Skin of body (tissue), 2 donors: ENCODE measurements around the gene RNF38. TPM values are rescaled to one million over a fixed set of nuclear protein-coding genes. Genes with fewer than 3 reads are reported as not detected.
"Not testable (repeated sequence)": the region's sequence is repeated elsewhere in the genome, so short reads cannot be mapped to it uniquely, and the experiment has no call there.

Experiments used
- DNase-seq: peaks from one replicate; lab custom pipeline; 2025; lab: John Stamatoyannopoulos, UW
- total RNA-seq: library from RNA; depleted of rRNA; stranded (reverse); fragments of >200 nt; gene quantifications from one replicate; pipeline ENCODE4 v1.2.3, GENCODE V29; 2014

The RNF38 gene
- total RNA-seq, 1 donor from 2014 or later = 16.1 TPM

GRCh38 chr9:36297798-36298197, 102.3 kb downstream of the RNF38 start:
- DNase-seq = no peak

- not testable (repeated sequence) for DNase-seq
Observed at GRCh38 chr9:36294996-36295395, 105.1 kb downstream of the RNF38 start.

- DNase-seq = no peak
Observed at GRCh38 chr9:36293918-36294317, 106.2 kb downstream of the RNF38 start.

GRCh38 chr9:36293171-36293570, 106.9 kb downstream of the RNF38 start:
- DNase-seq = no peak

- no peak for DNase-seq
Observed at GRCh38 chr9:36292641-36293040, 107.4 kb downstream of the RNF38 start.

GRCh38 chr9:36290996-36291395, 109.1 kb downstream of the RNF38 start:
- no peak for DNase-seq

GRCh38 chr9:36289836-36290435, 110.1 kb downstream of the RNF38 start:
- DNase-seq = no peak

GRCh38 chr9:36288070-36288469, 112.0 kb downstream of the RNF38 start:
- DNase-seq = no peak

Other genes starting within 250 kb of the RNF38 start
- gene CCIN, start 230.9 kb downstream of the RNF38 start, total RNA-seq = 0.89 TPM
- 110 TPM for gene CLTA, start 209.3 kb downstream of the RNF38 start, total RNA-seq
- gene GNE, start 141.8 kb downstream of the RNF38 start, total RNA-seq = 15.3 TPM
- gene MELK, start 172.6 kb upstream of the RNF38 start, total RNA-seq = 12.0 TPM